Choroid plexus epithelial cell (primary cell): ENCODE measurements around the gene CTNNA3.

Experiments used
- DNase-seq: peaks from one replicate; pipeline ENCODE4 v3.0.0-alpha.2; 2010; ENCODE audit warnings: low read depth
- H3K4me3 ChIP-seq: 2 replicates; pipeline ENCODE4 v1.5.1; 2011; ENCODE audit warnings: low read depth, mild to moderate bottlenecking, control low read depth, low read length, moderate library complexity
- CTCF ChIP-seq: conservative IDR thresholded peaks from 2 replicates; pipeline ENCODE4 v1.5.1; 2011; ENCODE audit warnings: low read depth, mild to moderate bottlenecking, control low read depth, inconsistent platforms, low read length, moderate library complexity

CTNNA3 gene

GRCh38 chr10:65892284-65892683, 1803.7 kb downstream of the CTNNA3 start:
- H3K4me3 ChIP-seq = no peak overlapping the region
- DNase-seq = no peak
- TF ChIP-seq CTCF = no peak

GRCh38 chr10:65891073-65891981, 1804.7 kb downstream of the CTNNA3 start:
- no peak for TF ChIP-seq CTCF
- DNase-seq = no peak
- H3K4me3 ChIP-seq = no peak overlapping the region

GRCh38 chr10:65864529-65864928, 1831.5 kb downstream of the CTNNA3 start:
- no peak for DNase-seq
- H3K4me3 ChIP-seq = no peak overlapping the region
- TF ChIP-seq CTCF = no peak

- no peak for TF ChIP-seq CTCF
- H3K4me3 ChIP-seq = no peak overlapping the region
- no peak for DNase-seq
These were observed 1832.0 kb downstream of the CTNNA3 start for GRCh38 chr10:65864036-65864435.
